Neural cell (in vitro differentiated cells): ENCODE measurements around the gene CACTIN. TPM values are rescaled to one million over a fixed set of nuclear protein-coding genes. Genes with fewer than 3 reads are reported as not detected.

Experiments
- H2AFZ ChIP-seq: fragments of 200-600, 300-800 bp; sonication (generic), shearing (Covaris generic); 2 replicates; pipeline ENCODE4 v1.6.0; 2014; ENCODE audit warnings: low read depth, mild to moderate bottlenecking, antibody characterized with exemption, low read length, moderate library complexity
- H3F3A ChIP-seq: fragments of 200-600 bp; shearing (Covaris generic); 2 replicates; pipeline ENCODE4 v1.6.1; 2016; ENCODE audit warnings: mild to moderate bottlenecking, moderate library complexity, mixed read lengths, antibody characterized with exemption, low read length; ENCODE audit not compliant: insufficient read depth, poor library complexity, severe bottlenecking
- H3K27ac ChIP-seq: fragments of 200-600, 300-800 bp; sonication (generic), shearing (Covaris generic); 2 replicates; pipeline ENCODE4 v1.5.1; 2014; ENCODE audit warnings: mild to moderate bottlenecking, low read length, moderate library complexity
- H3K27me3 ChIP-seq: fragments of 300-800, 200-600 bp; sonication (generic), shearing (Covaris generic); 2 replicates; pipeline ENCODE4 v1.6.0; 2014; ENCODE audit warnings: mild to moderate bottlenecking, low read depth, low read length, moderate library complexity; ENCODE audit not compliant: insufficient read depth
- H3K36me3 ChIP-seq: fragments of 300-800, 200-600 bp; sonication (generic), shearing (Covaris generic); 2 replicates; pipeline ENCODE4 v1.5.1; 2014; ENCODE audit warnings: mild to moderate bottlenecking, antibody characterized with exemption, low read length, moderate library complexity; ENCODE audit not compliant: insufficient read depth
- H3K4me2 ChIP-seq: fragments of 300-800, 200-600 bp; sonication (generic), shearing (Covaris generic); 2 replicates; pipeline ENCODE4 v1.6.0; 2014; ENCODE audit warnings: mild to moderate bottlenecking, low read length
- H3K4me3 ChIP-seq: fragments of 300-800, 200-600 bp; sonication (generic), shearing (Covaris generic); 2 replicates; pipeline ENCODE4 v1.5.1; 2014; ENCODE audit warnings: mild to moderate bottlenecking, low read length, moderate library complexity
- H3K79me2 ChIP-seq: fragments of 200-600 bp; shearing (Covaris generic); replicated peaks from 2 replicates; pipeline ENCODE4 v1.6.0; 2014; ENCODE audit warnings: mild to moderate bottlenecking, low read length, moderate library complexity; ENCODE audit not compliant: insufficient read depth
- H3K9ac ChIP-seq: fragments of 300-800, 200-600 bp; sonication (generic), shearing (Covaris generic); 2 replicates; pipeline ENCODE4 v1.6.1; 2016; ENCODE audit warnings: mild to moderate bottlenecking, low read length, mixed read lengths
- H3K9me2 ChIP-seq: fragments of 200-600 bp; shearing (Covaris generic); 2 replicates; pipeline ENCODE4 v1.6.1; 2016; ENCODE audit warnings: mild to moderate bottlenecking, low read length, mixed read lengths; ENCODE audit not compliant: insufficient read depth
- H3K9me3 ChIP-seq: fragments of 200-600, 300-800 bp; sonication (generic), shearing (Covaris generic); 2 replicates; pipeline ENCODE4 v1.6.1; 2016; ENCODE audit warnings: mild to moderate bottlenecking, mixed run types, low read length, moderate library complexity, mixed read lengths
- H4K20me1 ChIP-seq: fragments of 200-600 bp; shearing (Covaris generic); 2 replicates; pipeline ENCODE4 v1.6.1; 2016; ENCODE audit warnings: mild to moderate bottlenecking, mixed run types; ENCODE audit not compliant: insufficient read depth
- EP300 ChIP-seq: fragments of 450-650 bp; conservative IDR thresholded peaks from 2 replicates; pipeline ENCODE4 v1.6.1; 2014; ENCODE audit warnings: antibody characterized with exemption, mild to moderate bottlenecking, moderate library complexity; ENCODE audit not compliant: poor library complexity, severe bottlenecking
- EZH2 ChIP-seq: fragments of 200-600, 300-800 bp; shearing (Covaris generic), sonication (generic); IDR thresholded peaks from 2 replicates; pipeline ENCODE4 v1.6.1; 2014; ENCODE audit warnings: antibody characterized with exemption, low read length, borderline replicate concordance, mild to moderate bottlenecking; ENCODE audit not compliant: insufficient read depth, poor library complexity, severe bottlenecking
- MXI1 ChIP-seq: fragments of 450-650 bp; conservative IDR thresholded peaks from 2 replicates; pipeline ENCODE4 v1.6.1; 2014; ENCODE audit warnings: antibody characterized with exemption, mild to moderate bottlenecking; ENCODE audit not compliant: poor library complexity, severe bottlenecking
- POLR2AphosphoS5 ChIP-seq: IDR thresholded peaks from 2 replicates; pipeline ENCODE4 v1.6.1; 2012
- RAD21 ChIP-seq: fragments of 450-650 bp; conservative IDR thresholded peaks from 2 replicates; pipeline ENCODE4 v1.6.1; 2014; ENCODE audit warnings: antibody characterized with exemption, mild to moderate bottlenecking, moderate library complexity
- SMC3 ChIP-seq: fragments of 450-650 bp; conservative IDR thresholded peaks from 2 replicates; pipeline ENCODE4 v1.6.1; 2014; ENCODE audit warnings: antibody characterized with exemption, mild to moderate bottlenecking, moderate library complexity; ENCODE audit not compliant: poor library complexity
- TAF1 ChIP-seq: IDR thresholded peaks from 2 replicates; pipeline ENCODE4 v1.6.1; 2012; ENCODE audit warnings: low read depth
- polyA plus RNA-seq: library from polyadenylated mRNA; depleted of rRNA; stranded (reverse); fragments of >200 nt; gene quantifications from 2 replicates; pipeline ENCODE4 v1.2.3, GENCODE V29; 2014
- small RNA-seq, 3 experiments: library from RNA; depleted of rRNA; stranded (forward); fragments of <200 nt; gene quantifications; one replicate each; pipeline ENCODE3, GENCODE V24; 2012
- TF ChIP-seq, protein P1 (sequence below): fragments of 450-650 bp; IDR thresholded peaks from 2 replicates; pipeline ENCODE4 v1.5.1; 2014; ENCODE audit warnings: antibody characterized with exemption, mild to moderate bottlenecking, moderate library complexity; ENCODE audit not compliant: poor library complexity, severe bottlenecking
- TF ChIP-seq, protein P2 (sequence below): IDR thresholded peaks from 2 replicates; pipeline ENCODE4 v1.6.1; 2012; ENCODE audit warnings: borderline replicate concordance

Gene CACTIN
- polyA plus RNA-seq, 1 donor from 2014 or later, result 21.4 TPM

DNA sequence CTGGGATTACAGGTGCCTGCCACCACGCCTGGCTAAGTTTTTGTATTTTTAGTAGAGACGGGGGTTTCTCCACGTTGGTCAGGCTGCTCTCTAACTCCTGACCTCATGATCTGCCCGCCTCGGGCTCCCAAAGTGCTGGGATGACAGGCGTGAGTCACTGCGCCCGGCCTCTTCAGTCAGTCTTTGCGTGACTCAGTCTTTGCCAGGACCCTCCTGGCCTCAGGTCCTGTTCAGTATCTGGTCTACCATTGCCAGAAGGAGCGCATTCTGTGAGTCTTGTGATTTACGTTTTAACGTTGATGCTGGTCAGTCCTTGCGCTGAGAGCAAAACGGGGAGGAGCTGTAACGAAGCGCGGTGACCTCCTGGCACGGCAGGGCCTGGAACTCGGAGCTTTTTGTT lies 61.5 kb downstream of the CACTIN start:
- Histone ChIP-seq H2AFZ (no peak overlapping the region), H4K20me1 (no peaks in the 10 kb centered on the region), H3K9me2 (no peaks in the 10 kb centered on the region), H3K27ac (no peak overlapping the region), H3K9me3 (no peaks in the 10 kb centered on the region), H3K4me2 (no peak overlapping the region), H3K79me2 (no peaks in the 10 kb centered on the region), H3K4me3 (no peak overlapping the region), H3K9ac (no peak overlapping the region), H3K27me3 (no peaks in the 10 kb centered on the region), H3K36me3 (no peaks in the 10 kb centered on the region), H3F3A (no peaks in the 10 kb centered on the region)
- TF ChIP-seq SMC3 (no peak), RAD21 (no peak), POLR2AphosphoS5 (no peak), EZH2 (no peak), TAF1 (no peak), MXI1 (no peak), EP300 (no peak)
- TF ChIP-seq, protein P1, sequence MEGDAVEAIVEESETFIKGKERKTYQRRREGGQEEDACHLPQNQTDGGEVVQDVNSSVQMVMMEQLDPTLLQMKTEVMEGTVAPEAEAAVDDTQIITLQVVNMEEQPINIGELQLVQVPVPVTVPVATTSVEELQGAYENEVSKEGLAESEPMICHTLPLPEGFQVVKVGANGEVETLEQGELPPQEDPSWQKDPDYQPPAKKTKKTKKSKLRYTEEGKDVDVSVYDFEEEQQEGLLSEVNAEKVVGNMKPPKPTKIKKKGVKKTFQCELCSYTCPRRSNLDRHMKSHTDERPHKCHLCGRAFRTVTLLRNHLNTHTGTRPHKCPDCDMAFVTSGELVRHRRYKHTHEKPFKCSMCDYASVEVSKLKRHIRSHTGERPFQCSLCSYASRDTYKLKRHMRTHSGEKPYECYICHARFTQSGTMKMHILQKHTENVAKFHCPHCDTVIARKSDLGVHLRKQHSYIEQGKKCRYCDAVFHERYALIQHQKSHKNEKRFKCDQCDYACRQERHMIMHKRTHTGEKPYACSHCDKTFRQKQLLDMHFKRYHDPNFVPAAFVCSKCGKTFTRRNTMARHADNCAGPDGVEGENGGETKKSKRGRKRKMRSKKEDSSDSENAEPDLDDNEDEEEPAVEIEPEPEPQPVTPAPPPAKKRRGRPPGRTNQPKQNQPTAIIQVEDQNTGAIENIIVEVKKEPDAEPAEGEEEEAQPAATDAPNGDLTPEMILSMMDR, result no peak
- TF ChIP-seq, protein P2, sequence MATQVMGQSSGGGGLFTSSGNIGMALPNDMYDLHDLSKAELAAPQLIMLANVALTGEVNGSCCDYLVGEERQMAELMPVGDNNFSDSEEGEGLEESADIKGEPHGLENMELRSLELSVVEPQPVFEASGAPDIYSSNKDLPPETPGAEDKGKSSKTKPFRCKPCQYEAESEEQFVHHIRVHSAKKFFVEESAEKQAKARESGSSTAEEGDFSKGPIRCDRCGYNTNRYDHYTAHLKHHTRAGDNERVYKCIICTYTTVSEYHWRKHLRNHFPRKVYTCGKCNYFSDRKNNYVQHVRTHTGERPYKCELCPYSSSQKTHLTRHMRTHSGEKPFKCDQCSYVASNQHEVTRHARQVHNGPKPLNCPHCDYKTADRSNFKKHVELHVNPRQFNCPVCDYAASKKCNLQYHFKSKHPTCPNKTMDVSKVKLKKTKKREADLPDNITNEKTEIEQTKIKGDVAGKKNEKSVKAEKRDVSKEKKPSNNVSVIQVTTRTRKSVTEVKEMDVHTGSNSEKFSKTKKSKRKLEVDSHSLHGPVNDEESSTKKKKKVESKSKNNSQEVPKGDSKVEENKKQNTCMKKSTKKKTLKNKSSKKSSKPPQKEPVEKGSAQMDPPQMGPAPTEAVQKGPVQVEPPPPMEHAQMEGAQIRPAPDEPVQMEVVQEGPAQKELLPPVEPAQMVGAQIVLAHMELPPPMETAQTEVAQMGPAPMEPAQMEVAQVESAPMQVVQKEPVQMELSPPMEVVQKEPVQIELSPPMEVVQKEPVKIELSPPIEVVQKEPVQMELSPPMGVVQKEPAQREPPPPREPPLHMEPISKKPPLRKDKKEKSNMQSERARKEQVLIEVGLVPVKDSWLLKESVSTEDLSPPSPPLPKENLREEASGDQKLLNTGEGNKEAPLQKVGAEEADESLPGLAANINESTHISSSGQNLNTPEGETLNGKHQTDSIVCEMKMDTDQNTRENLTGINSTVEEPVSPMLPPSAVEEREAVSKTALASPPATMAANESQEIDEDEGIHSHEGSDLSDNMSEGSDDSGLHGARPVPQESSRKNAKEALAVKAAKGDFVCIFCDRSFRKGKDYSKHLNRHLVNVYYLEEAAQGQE, result no peak

DNA sequence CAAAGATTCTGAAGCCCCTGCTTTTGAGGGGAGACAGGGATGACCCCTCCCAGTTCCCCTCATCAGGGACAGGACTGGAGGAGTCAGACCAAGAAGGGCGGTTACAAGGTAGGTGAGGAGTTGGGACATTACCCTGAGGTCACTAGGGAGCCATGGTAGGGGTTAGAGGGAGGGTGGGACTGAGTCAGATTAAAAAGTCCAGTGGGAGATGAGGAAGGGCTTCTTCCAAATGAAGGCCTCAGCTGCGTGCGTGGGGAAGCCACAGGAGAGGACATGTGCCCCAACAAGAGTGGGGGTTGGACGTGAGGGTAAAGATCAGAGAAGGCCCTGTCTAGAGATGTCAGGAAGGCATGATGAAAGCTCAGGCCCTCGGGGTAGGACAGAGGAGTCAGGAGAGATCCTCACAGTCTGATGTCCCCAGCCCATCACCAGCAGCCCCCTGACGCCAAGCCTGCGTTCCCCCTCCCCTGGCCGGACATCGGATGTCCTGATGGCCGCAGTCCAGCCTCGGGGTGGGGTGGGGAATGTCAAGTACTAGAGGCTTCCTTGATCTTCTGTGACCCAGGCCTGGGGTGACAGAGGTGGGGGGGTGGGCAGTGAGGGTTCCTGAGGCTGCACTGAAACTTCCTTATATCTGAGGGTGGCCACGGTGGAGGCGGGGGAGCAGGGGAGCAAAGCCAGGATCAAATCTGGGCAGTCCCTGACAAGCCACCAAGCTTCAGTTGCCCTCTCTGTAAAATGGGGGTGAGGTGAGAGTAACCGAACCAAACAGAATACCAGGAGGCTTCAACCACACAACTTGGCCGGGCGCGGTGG lies 62.7 kb downstream of the CACTIN start:
- no peaks in the 10 kb centered on the region for H3K27me3 ChIP-seq
- H4K20me1 ChIP-seq, result no peaks in the 10 kb centered on the region
- no peak overlapping the region for H3K9ac ChIP-seq
- no peaks in the 10 kb centered on the region for H3K79me2 ChIP-seq
- H3K9me2 ChIP-seq, result no peaks in the 10 kb centered on the region
- no peak overlapping the region for H3K27ac ChIP-seq
- no peak for TF ChIP-seq MXI1
- no peaks in the 10 kb centered on the region for H3F3A ChIP-seq
- H3K4me2 ChIP-seq, result no peak overlapping the region
- no peaks in the 10 kb centered on the region for H3K36me3 ChIP-seq
- no peaks in the 10 kb centered on the region for H3K9me3 ChIP-seq
- no peak overlapping the region for H2AFZ ChIP-seq
- H3K4me3 ChIP-seq, result no peak overlapping the region

Small RNAs within 50 kb of the gene (small RNA-seq; reads per million reads assigned to genes)
- 0 reads per million in 3 experiments for gene AC005786.1

Other genes with a start within 250 kb of the CACTIN start
- not detected in 2 replicates for gene SMIM24, start 146.3 kb downstream of the CACTIN start, polyA plus RNA-seq
- gene SMIM44, start 143.3 kb downstream of the CACTIN start, polyA plus RNA-seq, result not detected in 2 replicates
- 18.9 and 20.3 TPM in 2 replicates for gene DOHH, start 126.1 kb downstream of the CACTIN start, polyA plus RNA-seq
- gene FZR1, start 120.5 kb downstream of the CACTIN start, polyA plus RNA-seq, result 55.7 and 62.8 TPM in 2 replicates
- 1.2 TPM in 1 of 2 replicates, not detected in the other for gene TEKTIP1, start 87.6 kb downstream of the CACTIN start, polyA plus RNA-seq
- 38.5 and 41.4 TPM in 2 replicates for gene MFSD12, start 69.2 kb downstream of the CACTIN start, polyA plus RNA-seq
- gene HMG20B, start 53.8 kb downstream of the CACTIN start, polyA plus RNA-seq, result 17.3 and 22.6 TPM in 2 replicates
- gene GIPC3, start 41.3 kb downstream of the CACTIN start, polyA plus RNA-seq, result not detected in 2 replicates
- not detected in 2 replicates for gene TBXA2R, start 19.9 kb downstream of the CACTIN start, polyA plus RNA-seq
- 7.0 and 7.1 TPM in 2 replicates for gene PIP5K1C, start 73.7 kb upstream of the CACTIN start, polyA plus RNA-seq
- gene TJP3, start 81.6 kb upstream of the CACTIN start, polyA plus RNA-seq, result 0.15 TPM in 1 of 2 replicates, not detected in the other
- 37.1 and 56.3 TPM in 2 replicates for gene APBA3, start 134.9 kb upstream of the CACTIN start, polyA plus RNA-seq
- gene MRPL54, start 135.9 kb upstream of the CACTIN start, polyA plus RNA-seq, result 74.7 and 83.8 TPM in 2 replicates
- gene RAX2, start 145.4 kb upstream of the CACTIN start, polyA plus RNA-seq, result not detected in 2 replicates
- 2.6 and 4.1 TPM in 2 replicates for gene MATK, start 159.6 kb upstream of the CACTIN start, polyA plus RNA-seq
- gene ZFR2, start 242.2 kb upstream of the CACTIN start, polyA plus RNA-seq, result 9.0 and 16.9 TPM in 2 replicates